Subcutaneous abdominal adipose tissue (tissue), 5 donors: ENCODE measurements around the gene NES.

Experiments
- H3K27ac ChIP-seq: one replicate; pipeline ENCODE4 v1.7.0; 2013; ENCODE audit warnings: low read depth, mild to moderate bottlenecking, inconsistent platforms, low read length, moderate library complexity
- H3K27me3 ChIP-seq, 5 donors: one replicate each; pipeline ENCODE4 v1.7.0; 2013; ENCODE audit warnings: low read length in 5 of 5, inconsistent platforms in 1 of 5; ENCODE audit not compliant: control insufficient read depth in 5 of 5, insufficient read depth in 4 of 5
- H3K36me3 ChIP-seq, 5 donors: one replicate each; pipeline ENCODE4 v1.7.0; 2013; ENCODE audit warnings: low read length in 5 of 5; ENCODE audit not compliant: control insufficient read depth in 5 of 5, insufficient read depth in 5 of 5
- H3K4me1 ChIP-seq, 5 donors: one replicate each; pipeline ENCODE4 v1.7.0; 2013; ENCODE audit warnings: low read length in 5 of 5, mild to moderate bottlenecking in 3 of 5, moderate library complexity in 1 of 5; ENCODE audit not compliant: control insufficient read depth in 5 of 5, insufficient read depth in 5 of 5
- H3K4me3 ChIP-seq, 5 donors: one replicate each; pipeline ENCODE4 v1.7.0; 2013; ENCODE audit warnings: low read length in 5 of 5, low read depth in 1 of 5
- H3K9ac ChIP-seq, 5 donors: one replicate each; pipeline ENCODE4 v1.7.0; 2013; ENCODE audit warnings: low read length in 5 of 5, mild to moderate bottlenecking in 4 of 5, moderate library complexity in 3 of 5
- H3K9me3 ChIP-seq, 5 donors: one replicate each; pipeline ENCODE4 v1.7.0; 2013; ENCODE audit warnings: low read length in 5 of 5; ENCODE audit not compliant: control insufficient read depth in 5 of 5
- donor health status: healthy.
- donor health status: healthy.
- donor health status: healthy.
- donor health status: healthy.
- donor health status: healthy.

Gene NES

DNA sequence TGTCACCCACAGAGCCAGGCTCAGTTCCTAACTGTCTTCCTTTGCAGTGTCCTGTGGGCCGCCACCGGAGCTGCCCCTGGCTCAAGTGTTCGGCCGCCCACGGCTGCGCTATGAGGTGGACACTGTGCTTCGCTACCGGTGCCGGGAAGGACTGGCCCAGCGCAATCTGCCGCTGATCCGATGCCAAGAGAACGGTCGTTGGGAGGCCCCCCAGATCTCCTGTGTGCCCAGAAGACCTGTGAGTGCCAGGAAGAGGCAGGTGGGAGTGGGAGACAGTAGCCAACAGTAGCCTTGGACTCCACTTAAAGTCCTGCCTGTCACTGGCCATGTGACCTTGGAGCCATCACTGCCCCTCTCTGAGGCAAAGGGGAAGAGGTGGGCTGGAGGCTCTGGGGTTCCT, 18.7 kb downstream of the NES start:
- H3K36me3 ChIP-seq = no peaks in the 10 kb centered on the region
- peaks cover 15 to 64% (median 60%) of the 10 kb centered on the region in 5 donors for H3K4me1 ChIP-seq
- H3K9me3 ChIP-seq = no peaks in the 10 kb centered on the region
- peaks cover 10 to 43% (median 30%) of the 10 kb centered on the region in 5 donors for H3K27me3 ChIP-seq
- H3K27ac ChIP-seq = no peak overlapping the region
- no peak overlapping the region for H3K4me3 ChIP-seq
- no peak overlapping the region for H3K9ac ChIP-seq

DNA sequence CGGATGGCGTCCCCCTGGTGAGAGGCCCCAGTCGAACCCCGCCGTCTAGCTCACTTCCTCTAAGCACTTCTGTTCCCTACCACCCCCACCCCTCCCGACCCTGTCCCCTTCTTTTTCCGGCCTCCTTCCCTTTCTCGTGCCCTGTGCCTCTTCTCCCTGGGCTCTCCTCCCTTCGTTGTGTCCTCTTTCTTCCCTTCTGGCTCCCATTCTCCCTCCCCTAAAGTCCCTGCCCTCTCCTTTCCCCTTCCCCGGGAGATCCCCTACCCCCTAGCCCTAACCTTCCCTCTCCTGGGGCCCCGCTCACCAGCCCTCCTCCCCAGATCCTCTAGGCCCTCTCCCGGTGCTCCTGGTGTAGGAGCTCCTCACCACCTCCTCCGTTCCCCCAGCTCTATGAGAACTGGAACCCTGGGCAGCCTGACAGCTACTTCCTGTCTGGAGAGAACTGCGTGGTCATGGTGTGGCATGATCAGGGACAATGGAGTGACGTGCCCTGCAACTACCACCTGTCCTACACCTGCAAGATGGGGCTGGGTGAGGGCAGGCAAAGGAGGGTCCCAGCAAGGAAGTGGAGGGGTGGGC, 19.4 kb downstream of the NES start:
- Histone ChIP-seq H3K36me3 (no peaks in the 10 kb centered on the region), H3K9ac (peak overlapping the region in 1 of 5 donors; percentile 21), H3K27ac (no peak overlapping the region), H3K4me3 (peak overlapping the region in 2 of 5 donors; percentile 45 to 53), H3K27me3 (peaks cover 10 to 49% (median 30%) of the 10 kb centered on the region in 5 donors), H3K9me3 (no peaks in the 10 kb centered on the region), H3K4me1 (peaks cover 14 to 57% (median 53%) of the 10 kb centered on the region in 5 donors)

DNA sequence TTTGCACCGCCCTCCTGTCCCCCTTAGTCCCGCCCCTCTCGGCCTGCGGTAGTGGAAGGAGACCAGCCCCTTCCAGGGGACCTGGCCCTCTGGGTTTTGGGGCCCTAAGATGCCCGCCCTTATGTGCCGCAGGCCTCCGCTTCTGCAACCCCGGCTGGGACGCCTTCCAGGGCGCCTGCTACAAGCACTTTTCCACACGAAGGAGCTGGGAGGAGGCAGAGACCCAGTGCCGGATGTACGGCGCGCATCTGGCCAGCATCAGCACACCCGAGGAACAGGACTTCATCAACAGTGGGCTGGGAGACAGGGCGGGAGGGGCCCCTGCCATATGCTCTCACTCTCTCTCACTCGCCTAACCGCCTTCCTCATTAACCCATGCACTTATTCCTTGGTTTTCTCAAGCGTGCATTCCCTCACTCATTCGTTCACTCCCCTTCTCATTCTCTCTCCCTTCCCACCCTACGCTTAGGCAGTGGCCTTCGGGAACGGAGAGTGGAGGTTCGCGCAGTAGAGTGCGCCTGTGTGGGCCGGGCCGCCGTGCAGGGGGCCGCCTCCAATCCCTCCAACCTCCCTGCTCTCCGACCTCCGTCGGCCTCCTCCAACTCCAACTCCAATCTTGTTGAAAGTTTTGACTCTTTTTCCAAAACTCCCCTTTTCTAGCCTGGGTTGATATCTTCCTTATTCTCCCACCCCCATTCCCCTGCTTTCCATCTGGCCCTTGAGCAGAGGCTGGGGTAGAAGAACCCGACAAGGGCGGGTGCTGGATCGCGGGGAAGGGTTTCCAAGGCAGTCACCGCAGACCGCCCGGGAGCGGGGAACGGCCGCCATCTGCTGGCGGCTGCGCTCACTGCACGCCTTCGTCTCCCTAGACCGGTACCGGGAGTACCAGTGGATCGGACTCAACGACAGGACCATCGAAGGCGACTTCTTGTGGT, 20.1 kb downstream of the NES start:
- H3K4me1 ChIP-seq = peaks cover 9 to 50% (median 46%) of the 10 kb centered on the region in 5 donors
- peak overlapping the region in 4 of 5 donors; percentile 22 to 53 (median 48) for H3K4me3 ChIP-seq
- no peaks in the 10 kb centered on the region for H3K36me3 ChIP-seq
- H3K9ac ChIP-seq = peak overlapping the region in 2 of 5 donors; percentile 1 to 21
- H3K27ac ChIP-seq = no peak overlapping the region
- peaks cover 14 to 52% (median 35%) of the 10 kb centered on the region in 5 donors for H3K27me3 ChIP-seq
- no peaks in the 10 kb centered on the region for H3K9me3 ChIP-seq

DNA sequence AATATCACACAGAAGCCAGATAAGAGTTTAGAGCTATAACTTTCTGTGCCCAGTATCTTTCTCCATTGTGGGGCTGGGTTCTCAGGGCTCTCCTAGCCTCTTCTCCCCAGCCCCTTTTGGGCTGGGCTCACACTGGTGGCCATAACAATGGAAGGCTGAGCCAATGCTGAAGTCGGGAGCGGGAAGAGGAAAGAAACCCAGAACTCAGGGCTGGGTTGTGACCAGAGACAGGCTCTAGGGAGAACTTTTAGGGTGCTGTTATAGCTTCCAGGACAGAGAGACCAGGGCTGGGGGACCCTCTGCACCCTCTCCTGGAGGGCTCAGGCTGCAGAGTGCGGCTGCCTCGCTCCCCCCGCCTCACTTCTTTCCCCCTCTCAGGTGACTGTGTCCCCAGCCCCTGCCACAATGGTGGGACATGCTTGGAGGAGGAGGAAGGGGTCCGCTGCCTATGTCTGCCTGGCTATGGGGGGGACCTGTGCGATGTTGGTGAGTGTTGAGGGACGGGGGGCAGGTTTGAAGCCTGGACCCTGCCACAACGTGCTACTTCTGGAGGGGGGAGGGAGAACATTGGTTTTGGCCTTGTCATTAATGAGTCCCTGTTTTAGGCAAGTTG, 21.2 kb downstream of the NES start:
- Histone ChIP-seq H3K27ac (no peak overlapping the region), H3K9ac (no peak overlapping the region), H3K9me3 (no peaks in the 10 kb centered on the region), H3K27me3 (peaks cover 14 to 56% (median 41%) of the 10 kb centered on the region in 5 donors), H3K4me1 (peaks cover 5 to 39% (median 35%) of the 10 kb centered on the region in 5 donors), H3K4me3 (no peak overlapping the region), H3K36me3 (no peaks in the 10 kb centered on the region)

DNA sequence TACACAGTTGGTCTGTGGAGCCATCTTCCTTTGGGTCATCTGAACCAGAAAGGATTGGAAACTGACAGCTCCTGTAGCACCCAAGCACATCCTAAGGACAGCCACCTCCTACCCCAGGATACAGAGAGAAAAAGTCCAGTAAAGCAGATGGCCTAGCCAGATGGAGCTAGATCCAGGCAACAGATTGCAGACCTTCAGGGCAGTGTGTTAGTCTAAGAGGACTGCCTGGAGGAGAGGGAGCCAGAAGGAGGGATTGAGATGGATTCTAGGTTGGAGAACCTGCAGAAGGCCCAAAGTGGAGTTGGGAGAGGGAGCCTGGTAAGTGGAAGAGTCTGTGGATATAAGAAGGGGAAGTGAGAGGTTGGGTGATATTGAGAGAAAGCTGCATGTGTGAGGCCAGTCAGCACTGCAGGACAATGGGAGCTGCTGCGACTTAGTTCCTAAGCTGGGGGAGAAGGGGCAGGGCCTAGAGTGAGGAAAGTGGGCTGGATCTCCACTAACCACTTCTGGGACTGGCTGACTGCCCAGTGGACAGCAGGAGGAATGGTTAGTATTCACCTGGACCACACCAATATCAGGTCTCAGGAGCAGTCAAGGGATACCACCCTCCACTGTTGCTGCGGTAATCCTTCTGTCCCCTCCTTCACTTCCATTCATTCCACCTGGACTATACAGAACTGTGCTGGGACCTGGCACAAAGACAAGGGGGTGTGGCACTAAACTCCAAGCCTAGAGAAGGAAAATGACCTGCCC, 21.9 kb downstream of the NES start:
- Histone ChIP-seq H3K27ac (no peak overlapping the region), H3K9me3 (no peaks in the 10 kb centered on the region), H3K9ac (no peak overlapping the region), H3K36me3 (no peaks in the 10 kb centered on the region), H3K4me3 (no peak overlapping the region), H3K4me1 (peaks cover 1 to 32% (median 28%) of the 10 kb centered on the region in 5 donors), H3K27me3 (peaks cover 14 to 60% (median 39%) of the 10 kb centered on the region in 5 donors)

DNA sequence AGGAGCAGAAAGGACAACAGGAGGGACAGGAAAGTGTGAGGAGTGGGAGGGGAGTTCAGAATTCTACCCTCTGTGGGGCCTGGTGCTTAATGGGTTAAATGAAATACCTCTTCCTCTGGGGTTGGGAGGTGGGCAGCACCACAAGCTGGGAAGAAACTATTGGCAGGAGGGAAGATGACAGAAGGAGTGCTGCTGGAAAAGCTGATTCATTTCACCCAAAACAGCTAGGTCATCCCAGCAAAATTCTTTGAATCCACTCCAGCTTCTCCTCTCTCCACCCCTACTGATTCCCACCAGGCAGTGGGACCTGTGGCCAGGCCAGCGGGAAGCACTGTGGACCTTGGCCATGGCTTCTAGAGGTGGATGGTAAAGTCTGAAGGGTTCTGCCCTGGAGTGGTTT, 22.5 kb downstream of the NES start:
- peaks cover 0 to 27% (median 23%) of the 10 kb centered on the region in 5 donors for H3K4me1 ChIP-seq
- H3K27ac ChIP-seq = no peak overlapping the region
- H3K9ac ChIP-seq = no peak overlapping the region
- H3K9me3 ChIP-seq = no peaks in the 10 kb centered on the region
- no peak overlapping the region for H3K4me3 ChIP-seq
- H3K27me3 ChIP-seq = peaks cover 14 to 65% (median 37%) of the 10 kb centered on the region in 5 donors
- H3K36me3 ChIP-seq = no peaks in the 10 kb centered on the region

DNA sequence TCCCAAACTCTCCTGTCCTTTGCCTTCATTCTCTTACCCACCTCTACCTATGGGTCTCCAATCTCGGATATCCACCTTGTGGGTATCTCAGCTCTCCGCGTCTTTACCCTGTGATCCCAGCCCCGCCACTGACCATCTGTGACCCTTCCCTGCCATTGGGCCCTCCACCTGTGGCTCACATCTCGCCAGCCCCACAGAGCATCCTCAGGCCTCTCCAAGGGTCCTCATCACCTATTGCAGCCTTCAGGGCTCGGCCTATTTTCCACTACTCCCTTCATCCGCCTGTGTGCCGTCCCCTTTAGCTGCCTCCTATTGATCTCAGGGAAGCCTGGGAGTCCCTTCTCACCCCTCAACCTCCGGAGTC, 24.2 kb downstream of the NES start:
- Histone ChIP-seq H3K27ac (no peak overlapping the region), H3K4me3 (no peak overlapping the region), H3K9ac (no peak overlapping the region), H3K4me1 (peaks cover 0 to 16% (median 15%) of the 10 kb centered on the region in 5 donors), H3K27me3 (peaks cover 17 to 75% (median 41%) of the 10 kb centered on the region in 5 donors), H3K9me3 (no peaks in the 10 kb centered on the region), H3K36me3 (no peaks in the 10 kb centered on the region)

DNA sequence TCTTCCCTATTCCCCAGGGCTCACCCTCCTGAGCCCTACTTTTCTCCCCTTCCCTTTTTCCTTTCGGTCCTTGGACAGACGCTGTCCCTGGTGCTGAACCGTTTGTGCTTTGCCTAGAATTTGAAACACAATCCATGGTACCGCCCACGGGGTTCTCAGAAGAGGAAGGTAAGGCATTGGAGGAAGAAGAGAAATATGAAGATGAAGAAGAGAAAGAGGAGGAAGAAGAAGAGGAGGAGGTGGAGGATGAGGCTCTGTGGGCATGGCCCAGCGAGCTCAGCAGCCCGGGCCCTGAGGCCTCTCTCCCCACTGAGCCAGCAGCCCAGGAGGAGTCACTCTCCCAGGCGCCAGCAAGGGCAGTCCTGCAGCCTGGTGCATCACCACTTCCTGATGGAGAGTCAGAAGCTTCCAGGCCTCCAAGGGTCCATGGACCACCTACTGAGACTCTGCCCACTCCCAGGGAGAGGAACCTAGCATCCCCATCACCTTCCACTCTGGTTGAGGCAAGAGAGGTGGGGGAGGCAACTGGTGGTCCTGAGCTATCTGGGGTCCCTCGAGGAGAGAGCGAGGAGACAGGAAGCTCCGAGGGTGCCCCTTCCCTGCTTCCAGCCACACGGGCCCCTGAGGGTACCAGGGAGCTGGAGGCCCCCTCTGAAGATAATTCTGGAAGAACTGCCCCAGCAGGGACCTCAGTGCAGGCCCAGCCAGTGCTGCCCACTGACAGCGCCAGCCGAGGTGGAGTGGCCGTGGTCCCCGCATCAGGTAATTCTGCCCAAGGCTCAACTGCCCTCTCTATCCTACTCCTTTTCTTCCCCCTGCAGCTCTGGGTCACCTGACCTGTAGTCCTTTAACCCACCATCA, 24.8 kb downstream of the NES start:
- peaks cover 0 to 10% (median 9%) of the 10 kb centered on the region in 5 donors for H3K4me1 ChIP-seq
- H3K9ac ChIP-seq = no peak overlapping the region
- peaks cover 19 to 76% (median 44%) of the 10 kb centered on the region in 5 donors for H3K27me3 ChIP-seq
- no peaks in the 10 kb centered on the region for H3K9me3 ChIP-seq
- H3K4me3 ChIP-seq = no peak overlapping the region
- no peaks in the 10 kb centered on the region for H3K36me3 ChIP-seq
- no peak overlapping the region for H3K27ac ChIP-seq

DNA sequence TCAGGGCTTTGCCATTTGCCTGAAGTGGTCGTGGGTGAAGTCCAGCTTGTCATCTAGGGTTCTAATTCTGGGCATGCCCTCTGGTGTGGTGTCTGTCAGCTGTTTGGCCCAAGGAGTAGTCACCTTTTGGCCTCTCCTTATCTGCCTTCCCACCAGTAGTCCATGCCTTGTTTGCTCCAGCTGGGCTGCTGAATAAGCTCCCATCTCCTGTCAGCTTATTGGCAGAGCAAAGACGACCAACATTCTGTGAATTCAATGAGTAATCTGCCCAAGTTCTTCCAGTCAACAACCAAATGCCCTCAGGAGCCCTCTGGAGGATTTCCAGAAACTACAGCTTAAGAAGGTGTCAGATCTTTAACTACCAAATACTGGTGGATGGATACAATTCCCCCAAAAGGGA, 28.3 kb downstream of the NES start:
- Histone ChIP-seq H3K27me3 (peaks cover 26 to 78% (median 51%) of the 10 kb centered on the region in 5 donors), H3K36me3 (no peaks in the 10 kb centered on the region), H3K9ac (no peak overlapping the region), H3K4me1 (peaks cover 0 to 2% (median 0%) of the 10 kb centered on the region in 5 donors), H3K4me3 (no peak overlapping the region), H3K9me3 (peaks cover 0 to 2% (median 0%) of the 10 kb centered on the region in 5 donors), H3K27ac (no peak overlapping the region)
